H1 (cell line): ENCODE measurements around the gene STAT4. TPM values are rescaled to one million over a fixed set of nuclear protein-coding genes. Genes with fewer than 3 reads are reported as not detected.

Experiments
- CTCF ChIA-PET: fragments of 300-600 bp; sonication (Branson Sonifier 250); formaldehyde crosslinking; loops from one replicate; lab custom pipeline; 2021; ENCODE audit not compliant: partially characterized antibody; lab: Charles Lee
- POLR2A ChIA-PET: fragments of 300-600 bp; sonication (Branson Sonifier 250); formaldehyde crosslinking; loops from one replicate; lab custom pipeline; 2021; ENCODE audit warnings: inconsistent platforms; ENCODE audit not compliant: partially characterized antibody; lab: Charles Lee
- DNase-seq, 2 experiments: peaks; one replicate each; pipeline versions ENCODE4 v3.0.0 to v3.0.0-alpha.2; 2010 to 2022; ENCODE audit warnings: low spot score in 2 of 2, low read depth in 1 of 2, mixed read lengths in 1 of 2
- FAIRE-seq: peaks from 2 replicates; lab custom pipeline; 2011; peaks lifted over from hg19 to GRCh38; lab: Jason Lieb, UNC
- H2AFZ ChIP-seq: 2 replicates; pipeline ENCODE4 v1.8.1; 2012; ENCODE audit warnings: low read length, inconsistent platforms
- H2AK5ac ChIP-seq: 2 replicates; pipeline ENCODE4 v1.6.1; 2013; ENCODE audit warnings: low read depth, low read length
- H2BK120ac ChIP-seq: replicated peaks from 2 replicates; pipeline ENCODE3; 2013; ENCODE audit warnings: low read depth, low read length, inconsistent platforms
- H2BK12ac ChIP-seq: 2 replicates; pipeline ENCODE4 v1.6.1; 2013; ENCODE audit warnings: low read depth, low read length
- H2BK15ac ChIP-seq: 2 replicates; pipeline ENCODE4 v1.6.1; 2013; ENCODE audit warnings: low read length
- H2BK20ac ChIP-seq: 2 replicates; pipeline ENCODE4 v1.6.1; 2013; ENCODE audit warnings: low read length
- H2BK5ac ChIP-seq: 2 replicates; pipeline ENCODE4 v1.6.1; 2013; ENCODE audit warnings: low read depth, low read length
- H3K14ac ChIP-seq: 2 replicates; pipeline ENCODE4 v1.6.1; 2013; ENCODE audit warnings: inconsistent platforms; ENCODE audit not compliant: insufficient read length
- H3K18ac ChIP-seq: 2 replicates; pipeline ENCODE4 v1.6.1; 2013; ENCODE audit warnings: low read length; ENCODE audit errors: extremely low read depth
- H3K23ac ChIP-seq: 2 replicates; pipeline ENCODE4 v1.6.1; 2013; ENCODE audit warnings: inconsistent platforms; ENCODE audit not compliant: insufficient read length
- H3K23me2 ChIP-seq: 2 replicates; pipeline ENCODE4 v1.6.1; 2013; ENCODE audit warnings: low read depth, low read length
- H3K27ac ChIP-seq: 2 replicates; pipeline ENCODE4 v1.6.1; 2011; ENCODE audit warnings: low read depth, low read length, inconsistent platforms
- H3K27me3 ChIP-seq, 4 experiments: replicated peaks in 1 of 4; 1 replicate in 1 of 4; 2 replicates in 3 of 4; pipeline versions ENCODE4 v1.6.1 to v1.8.1; 2011 to 2013; ENCODE audit warnings: low read length in 3 of 4, mild to moderate bottlenecking in 3 of 4, inconsistent platforms in 2 of 4, mixed read lengths in 2 of 4, moderate library complexity in 1 of 4; ENCODE audit not compliant: control insufficient read depth in 3 of 4, insufficient read depth in 3 of 4; ENCODE audit errors: extremely low read depth in 1 of 4
- H3K36me3 ChIP-seq, 4 experiments: 2 replicates each; pipeline versions ENCODE4 v1.6.1 to v1.8.1; 2011 to 2013; ENCODE audit warnings: mild to moderate bottlenecking in 4 of 4, low read length in 3 of 4, moderate library complexity in 2 of 4, control low read depth in 1 of 4, inconsistent platforms in 1 of 4; ENCODE audit not compliant: insufficient read depth in 4 of 4, control insufficient read depth in 2 of 4
- H3K4ac ChIP-seq: replicated peaks from 2 replicates; pipeline ENCODE3; 2013; ENCODE audit warnings: low read length, low read depth, mixed read lengths, inconsistent platforms; ENCODE audit not compliant: insufficient read length
- H3K4me1 ChIP-seq, 4 experiments: replicated peaks in 1 of 4; 1 replicate in 1 of 4; 2 replicates in 3 of 4; pipeline versions ENCODE4 v1.6.1 to v1.8.1; 2011 to 2013; ENCODE audit warnings: low read length in 3 of 4, inconsistent platforms in 2 of 4, mixed read lengths in 1 of 4; ENCODE audit not compliant: insufficient read depth in 4 of 4, control insufficient read depth in 3 of 4
- H3K4me2 ChIP-seq, 2 experiments: 2 replicates each; pipeline versions ENCODE4 v1.6.1 to v1.8.1; 2011 to 2013; ENCODE audit warnings: low read depth in 2 of 2, low read length in 2 of 2, control low read depth in 1 of 2, inconsistent platforms in 1 of 2, mild to moderate bottlenecking in 1 of 2; ENCODE audit not compliant: insufficient read depth in 1 of 2
- H3K4me3 ChIP-seq, 4 experiments: fragments of 200-600, 300-600 bp in 1 of 4; sonication (generic), shearing (Covaris generic), sonication (Bioruptor Twin) in 1 of 4; 2 replicates each; pipeline versions ENCODE4 v1.5.1 to v1.8.1; 2011 to 2016; ENCODE audit warnings: low read length in 4 of 4, low read depth in 3 of 4, control low read depth in 2 of 4, inconsistent platforms in 2 of 4, mild to moderate bottlenecking in 2 of 4, mixed read lengths in 1 of 4, moderate library complexity in 1 of 4; ENCODE audit not compliant: insufficient read depth in 2 of 4; ENCODE audit errors: extremely low read depth in 1 of 4
- H3K56ac ChIP-seq: replicated peaks from 2 replicates; pipeline ENCODE3; 2013; ENCODE audit warnings: low read depth, mild to moderate bottlenecking, mixed read lengths, low read length, inconsistent platforms; ENCODE audit not compliant: insufficient read length
- H3K79me1 ChIP-seq: 2 replicates; pipeline ENCODE4 v1.6.1; 2013; ENCODE audit warnings: low read depth, low read length, control low read depth
- H3K79me2 ChIP-seq, 2 experiments: 2 replicates each; pipeline versions ENCODE4 v1.6.1 to v1.8.1; 2012 to 2013; ENCODE audit warnings: low read length in 2 of 2, mild to moderate bottlenecking in 2 of 2, inconsistent platforms in 1 of 2; ENCODE audit not compliant: insufficient read depth in 2 of 2, control insufficient read depth in 1 of 2
- H3K9ac ChIP-seq, 4 experiments: replicated peaks in 1 of 4; 1 replicate in 1 of 4; 2 replicates in 3 of 4; pipeline versions ENCODE4 v1.6.1 to v1.8.1; 2011 to 2013; ENCODE audit warnings: low read depth in 3 of 4, low read length in 3 of 4, control low read depth in 2 of 4, mild to moderate bottlenecking in 2 of 4, moderate library complexity in 2 of 4, inconsistent platforms in 1 of 4; ENCODE audit errors: extremely low read depth in 1 of 4
- H3K9me3 ChIP-seq, 2 experiments: 2 replicates each; pipeline versions ENCODE4 v1.6.1 to v1.8.1; 2012 to 2013; ENCODE audit warnings: mild to moderate bottlenecking in 2 of 2, moderate library complexity in 2 of 2, control low read depth in 1 of 2, inconsistent platforms in 1 of 2, low read depth in 1 of 2, low read length in 1 of 2, mixed read lengths in 1 of 2; ENCODE audit not compliant: insufficient read depth in 2 of 2
- H4K20me1 ChIP-seq, 2 experiments: replicated peaks in 1 of 2; 2 replicates each; pipeline versions ENCODE3 to v1.8.1; 2011 to 2013; ENCODE audit warnings: inconsistent platforms in 2 of 2, low read length in 2 of 2, mild to moderate bottlenecking in 1 of 2; ENCODE audit not compliant: insufficient read depth in 2 of 2, control insufficient read depth in 1 of 2
- H4K5ac ChIP-seq: 2 replicates; pipeline ENCODE4 v1.6.1; 2013; ENCODE audit warnings: low read length, low read depth, mixed read lengths, inconsistent platforms; ENCODE audit not compliant: insufficient read length
- H4K8ac ChIP-seq: 2 replicates; pipeline ENCODE4 v1.8.0; 2013; ENCODE audit warnings: mild to moderate bottlenecking, moderate library complexity, low read length, inconsistent platforms; ENCODE audit not compliant: insufficient read depth; ENCODE audit errors: extremely low read depth
- H4K91ac ChIP-seq: replicated peaks from 2 replicates; pipeline ENCODE3; 2013; ENCODE audit warnings: low read length, mixed read lengths, inconsistent platforms; ENCODE audit not compliant: insufficient read length
- CBX8 ChIP-seq: fragments of 300-800, 300-1000 bp; sonication (generic); IDR thresholded peaks from 2 replicates; pipeline ENCODE4 v1.7.1; 2016; ENCODE audit warnings: low read depth, low read length, borderline replicate concordance
- CHD1 ChIP-seq: IDR thresholded peaks from 2 replicates; pipeline ENCODE4 v1.6.1; 2012; ENCODE audit warnings: low read depth, low read length, improper control_type of control experiment
- SIN3A ChIP-seq, 2 experiments: IDR thresholded peaks in 1 of 2; conservative IDR thresholded peaks in 1 of 2; 2 replicates each; pipeline ENCODE4 v1.6.1; 2011 to 2012; ENCODE audit warnings: low read length in 2 of 2, improper control_type of control experiment in 1 of 2, low read depth in 1 of 2, mild to moderate bottlenecking in 1 of 2
- WGBS, 2 experiments: shearing (Covaris generic) in 1 of 2; methylation state at CpG; one replicate each; pipeline versions ENCODE4 v1.1.6 to v1.1.7; 2013 to 2015; ENCODE audit warnings: low lambda C conversion rate in 2 of 2, mixed read lengths in 2 of 2, inconsistent platforms in 1 of 2, low coverage in 1 of 2, missing lambda C conversion rate in 1 of 2; ENCODE audit not compliant: insufficient replicate concordance in 2 of 2, insufficient coverage in 1 of 2, insufficient read length in 1 of 2; ENCODE audit errors: extremely low coverage in 1 of 2, missing lambda C conversion rate in 1 of 2; 5-methylcytosine and 5-hydroxymethylcytosine counted together
- polyA plus RNA-seq, 7 experiments: library from polyadenylated mRNA; depleted of rRNA in 3 of 7; stranded (reverse) in 5 of 7; unstranded in 2 of 7; fragments of >200 nt in 5 of 7; fragments of 200-250 nt in 2 of 7; gene quantifications; 1 replicate in 5 of 7; 2 replicates in 1 of 7; 4 replicates in 1 of 7; pipeline versions ENCODE4 v1.2.1 to v1.2.3, GENCODE V29; 2011 to 2013; ENCODE audit warnings: missing spikeins in 2 of 7, mixed read lengths in 2 of 7
- total RNA-seq: library from RNA; stranded (reverse); fragmentation: NEBNext Ultra II Directional; extraction: Animal tissue kit (Norgen Biotek cat#: 25700); gene quantifications from 2 replicates; pipeline ENCODE4 v1.2.1, GENCODE V29; 2021
- TF ChIP-seq, protein P1 (sequence below): IDR thresholded peaks from 2 replicates; pipeline ENCODE4 v1.6.1; 2012; ENCODE audit warnings: inconsistent platforms

STAT4 gene
- total and polyA plus RNA-seq, 2 of the 8 experiments (the other 6 are each of a cell fraction or from before 2014, with no cell fraction given) = 0.36 to 0.63 TPM

DNA sequence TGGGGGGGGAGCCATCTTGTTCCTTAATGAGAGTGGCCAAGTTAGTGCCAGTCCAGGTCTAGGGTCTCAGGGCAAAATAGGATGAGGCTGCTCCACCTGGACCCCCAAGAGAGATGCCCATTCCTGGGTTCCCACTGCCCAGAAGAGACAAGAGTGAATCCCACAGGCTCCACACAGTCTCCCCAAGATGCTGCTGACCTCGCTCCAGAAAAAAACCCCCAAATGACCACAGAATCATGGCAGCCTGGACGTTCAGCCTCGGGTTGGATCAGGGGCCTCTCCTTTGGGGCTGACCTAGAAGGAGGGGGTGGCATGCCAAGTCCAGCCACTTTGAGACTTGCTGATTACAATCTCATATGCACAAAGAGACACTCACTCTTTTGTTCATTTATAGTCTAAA, 161.9 kb downstream of the STAT4 start:
- WGBS, 2 experiments = 85% methylated on average over 3 of the region's 3 CpGs; no CpG with 5 or more reads in 1 of the 2 experiments
- H3K9me3 ChIP-seq = no peaks in the 10 kb centered on the region

More for the DNA sequence above, 161.9 kb downstream of the STAT4 start:
- DNase-seq (no peak), FAIRE-seq (no peak)
- Histone ChIP-seq H3K27ac (no peak overlapping the region), H3K36me3 (peaks cover 18 to 74% (median 57%) of the 10 kb centered on the region in 4 experiments), H2BK15ac (no peak overlapping the region), H3K14ac (no peak overlapping the region), H3K79me1 (no peaks in the 10 kb centered on the region), H3K56ac (no peak overlapping the region), H2BK120ac (no peak overlapping the region), H3K9ac (no peak overlapping the region), H2AK5ac (no peak overlapping the region), H4K5ac (no peak overlapping the region), H4K91ac (no peak overlapping the region), H2BK12ac (no peak overlapping the region), H3K23me2 (no peaks in the 10 kb centered on the region), H2BK5ac (no peak overlapping the region), H3K4me3 (no peak overlapping the region), H3K4me2 (no peak overlapping the region), H4K20me1 (peaks cover 0 to 2% of the 10 kb centered on the region in 2 experiments), H4K8ac (no peak overlapping the region), H3K23ac (no peak overlapping the region), H2AFZ (no peak overlapping the region), H2BK20ac (no peak overlapping the region), H3K27me3 (no peaks in the 10 kb centered on the region), H3K4ac (no peak overlapping the region), H3K79me2 (no peaks in the 10 kb centered on the region), H3K4me1 (no peaks in the 10 kb centered on the region), H3K18ac (no peak overlapping the region)
- TF ChIP-seq CBX8 (no peak), SIN3A (conservative IDR thresholded peaks at IDR 0.05 in 1 of 2, IDR thresholded peaks at IDR 0.05 in 1 of 2; ENCODE audit: low read depth in 1 of 2, low read length in 2 of 2) (no peak), CHD1 (no peak)
- TF ChIP-seq, protein P1, sequence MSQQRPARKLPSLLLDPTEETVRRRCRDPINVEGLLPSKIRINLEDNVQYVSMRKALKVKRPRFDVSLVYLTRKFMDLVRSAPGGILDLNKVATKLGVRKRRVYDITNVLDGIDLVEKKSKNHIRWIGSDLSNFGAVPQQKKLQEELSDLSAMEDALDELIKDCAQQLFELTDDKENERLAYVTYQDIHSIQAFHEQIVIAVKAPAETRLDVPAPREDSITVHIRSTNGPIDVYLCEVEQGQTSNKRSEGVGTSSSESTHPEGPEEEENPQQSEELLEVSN = no peak
- POLR2A ChIA-PET = no interaction called here
- CTCF ChIA-PET = interaction anchor here (2.2 kb wide), 1 partner anchor 8 kb away, joined by 16 read pairs; no protein-coding TSS in a partner anchor
